Gastroesophageal sphincter (tissue), 4 donors: ENCODE measurements around the gene IL2RA. TPM values are rescaled to one million over a fixed set of nuclear protein-coding genes. Genes with fewer than 3 reads are reported as not detected.

Source experiments
- ATAC-seq: fragments of 150-250 bp; one replicate; pipeline ENCODE4 v1.9.1; 2016; ENCODE audit warnings: mild to moderate bottlenecking, moderate library complexity
- H3K27ac ChIP-seq, 4 donors: fragments of 200-600 bp; sonication (generic) in 3 of 4; 1 replicate in 3 of 4; 2 replicates in 1 of 4; pipeline ENCODE4 v1.5.1; 2016 to 2019
- H3K27me3 ChIP-seq: fragments of 200-600 bp; sonication (generic); one replicate; pipeline ENCODE4 v1.5.1; 2019
- H3K36me3 ChIP-seq, 2 donors: fragments of 200-600 bp; sonication (generic); one replicate each; pipeline ENCODE4 v1.5.1; 2019; ENCODE audit warnings: control low read depth in 1 of 2
- H3K4me1 ChIP-seq, 3 donors: fragments of 200-600 bp; sonication (generic); 1 replicate in 2 of 3; 2 replicates in 1 of 3; pipeline ENCODE4 v1.5.1; 2016 to 2019; ENCODE audit warnings: control low read depth in 2 of 3
- H3K4me3 ChIP-seq, 2 donors: fragments of 200-600 bp; sonication (generic); one replicate each; pipeline ENCODE4 v1.5.1; 2019; ENCODE audit warnings: mild to moderate bottlenecking in 1 of 2, moderate library complexity in 1 of 2
- H3K9me3 ChIP-seq, 3 donors: fragments of 200-600 bp; sonication (generic); one replicate each; pipeline ENCODE4 v1.5.1; 2017 to 2019; ENCODE audit warnings: control low read depth in 2 of 3
- CTCF ChIP-seq, 4 experiments: fragments of 200-600 bp in 2 of 4; fragments of 450-650 bp in 2 of 4; sonication (generic) in 1 of 4; IDR thresholded peaks; one replicate each; pipeline ENCODE4 v1.5.1; 2017 to 2019; ENCODE audit warnings: antibody characterized with exemption in 4 of 4, mild to moderate bottlenecking in 2 of 4, moderate library complexity in 2 of 4
- EP300 ChIP-seq: sonication (generic); formaldehyde crosslinking; IDR thresholded peaks from one replicate; pipeline ENCODE4 v1.6.1; 2017; ENCODE audit warnings: antibody characterized with exemption, mild to moderate bottlenecking
- POLR2A ChIP-seq, 2 donors: fragments of 450-650 bp; IDR thresholded peaks; one replicate each; pipeline ENCODE4 v1.6.1; 2017; ENCODE audit warnings: antibody characterized with exemption in 2 of 2, mild to moderate bottlenecking in 2 of 2, moderate library complexity in 1 of 2
- POLR2AphosphoS5 ChIP-seq: sonication (generic); formaldehyde crosslinking; IDR thresholded peaks from one replicate; pipeline ENCODE4 v1.6.1; 2017; ENCODE audit warnings: antibody characterized with exemption
- WGBS, 2 donors: methylation state at CpG; one replicate each; pipeline ENCODE4 v1.1.5; 2018; ENCODE audit warnings: low coverage in 1 of 2; 5-methylcytosine and 5-hydroxymethylcytosine counted together
- total RNA-seq, 4 donors: library from RNA; depleted of rRNA; stranded (reverse); fragments of >200 nt; gene quantifications; one replicate each; pipeline ENCODE4 v1.1.0, GENCODE V29; 2016

The IL2RA gene
- total RNA-seq, 4 donors from 2014 or later: 0.31 to 16.3 (median 0.50) TPM

GRCh38 chr10:6030217-6030616, 31.9 kb downstream of the IL2RA start:
- Histone ChIP-seq H3K27ac (no peak overlapping the region), H3K36me3 (no peaks in the 10 kb centered on the region), H3K4me1 (peaks cover 0 to 4% (median 4%) of the 10 kb centered on the region in 3 donors), H3K9me3 (peaks cover 0 to 17% (median 0%) of the 10 kb centered on the region in 3 donors), H3K4me3 (no peak overlapping the region), H3K27me3 (no peaks in the 10 kb centered on the region)
- ATAC-seq: no peak
- 91 to 95% methylated on average over 7 of the region's 7 CpGs for whole genome bisulfite sequencing, 2 donors
- TF ChIP-seq POLR2A (IDR thresholded peaks at IDR 0.05): no peak
- TF ChIP-seq CTCF (IDR thresholded peaks at IDR 0.05): no peak
- TF ChIP-seq EP300: no peak
- no peak for TF ChIP-seq POLR2AphosphoS5

GRCh38 chr10:6027929-6028328, 34.2 kb downstream of the IL2RA start:
- no peak for TF ChIP-seq EP300
- TF ChIP-seq CTCF (IDR thresholded peaks at IDR 0.05): no peak
- TF ChIP-seq POLR2A (IDR thresholded peaks at IDR 0.05): no peak
- no peak for TF ChIP-seq POLR2AphosphoS5
- Histone ChIP-seq H3K4me3 (no peak overlapping the region), H3K9me3 (peaks cover 0 to 17% (median 0%) of the 10 kb centered on the region in 3 donors), H3K27me3 (no peaks in the 10 kb centered on the region), H3K4me1 (no peaks in the 10 kb centered on the region), H3K27ac (no peak overlapping the region), H3K36me3 (no peaks in the 10 kb centered on the region)
- no peak for ATAC-seq
- WGBS, 2 donors: 70 to 100% methylated on average over 2 to 5 of the region's 6 CpGs

- no peak overlapping the region for H3K27ac ChIP-seq
- TF ChIP-seq POLR2A (IDR thresholded peaks at IDR 0.05) (no peak), POLR2AphosphoS5 (no peak)
- WGBS, 2 donors: 84 to 97% methylated on average over 6 of the region's 6 CpGs
These were observed 36.4 kb downstream of the IL2RA start for GRCh38 chr10:6025683-6026255.

GRCh38 chr10:6024334-6024682, 37.9 kb downstream of the IL2RA start:
- TF ChIP-seq POLR2A (IDR thresholded peaks at IDR 0.05): no peak
- no peak for TF ChIP-seq POLR2AphosphoS5
- no peak for TF ChIP-seq EP300
- no peak for TF ChIP-seq CTCF (IDR thresholded peaks at IDR 0.05)
- no peaks in the 10 kb centered on the region for H3K36me3 ChIP-seq
- no peak overlapping the region for H3K27ac ChIP-seq
- WGBS, 2 donors: 90 to 100% methylated on average over 2 to 10 of the region's 10 CpGs
- H3K9me3 ChIP-seq: no peaks in the 10 kb centered on the region
- no peaks in the 10 kb centered on the region for H3K4me1 ChIP-seq
- H3K4me3 ChIP-seq: no peak overlapping the region
- no peak for ATAC-seq
- peaks cover 5% of the 10 kb centered on the region for H3K27me3 ChIP-seq

More at GRCh38 chr10:6025683-6026255, 36.4 kb downstream of the IL2RA start:
- Histone ChIP-seq H3K4me3 (no peak overlapping the region), H3K9me3 (peaks cover 0 to 13% (median 0%) of the 10 kb centered on the region in 3 donors), H3K4me1 (no peaks in the 10 kb centered on the region), H3K36me3 (no peaks in the 10 kb centered on the region), H3K27me3 (peaks cover 5% of the 10 kb centered on the region)
- ATAC-seq: no peak

- ATAC-seq: no peak
- TF ChIP-seq POLR2A (IDR thresholded peaks at IDR 0.05) (no peak), CTCF (IDR thresholded peaks at IDR 0.05) (no peak), POLR2AphosphoS5 (no peak), EP300 (no peak)
- no peaks in the 10 kb centered on the region for H3K36me3 ChIP-seq
- WGBS, 2 donors: 21 to 69% methylated on average over 2 to 11 of the region's 12 CpGs
- no peaks in the 10 kb centered on the region for H3K4me1 ChIP-seq
- no peak overlapping the region for H3K4me3 ChIP-seq
- H3K27me3 ChIP-seq: peaks cover 5% of the 10 kb centered on the region
- no peaks in the 10 kb centered on the region for H3K9me3 ChIP-seq
- H3K27ac ChIP-seq: peak overlapping the region in 1 of 4 donors; percentile 42
These were observed 38.4 kb downstream of the IL2RA start for GRCh38 chr10:6023661-6024333.
